Pulmonary artery endothelial cell (primary cell): ENCODE data around the gene ZNF566. TPM values are rescaled to one million over a fixed set of nuclear protein-coding genes. Genes with fewer than 3 reads are reported as not detected.

ENCODE experiments used
- DNase-seq: peaks from one replicate; pipeline ENCODE4 v3.0.0-alpha.2; 2011; ENCODE audit warnings: low read depth, low spot score
- total RNA-seq: library from RNA; depleted of rRNA; stranded (reverse); fragments of >200 nt; gene quantifications from 2 replicates; pipeline ENCODE4 v1.2.3, GENCODE V29; 2014

ZNF566 gene
- total RNA-seq, 1 donor from 2014 or later, result 6.1 TPM

GRCh38 chr19:36449059-36449670 lies 40.2 kb downstream of the ZNF566 start:
- DNase-seq, result no peak

GRCh38 chr19:36441339-36441738 lies 48.0 kb downstream of the ZNF566 start:
- DNase-seq, result no peak

- no peak for DNase-seq
Observed at GRCh38 chr19:36436531-36436930, 52.8 kb downstream of the ZNF566 start.

- DNase-seq, result no peak
Observed at GRCh38 chr19:36423925-36424324, 65.4 kb downstream of the ZNF566 start.

- DNase-seq, result no peak
Observed at GRCh38 chr19:36421749-36422481, 67.4 kb downstream of the ZNF566 start.

GRCh38 chr19:36420961-36421748 lies 68.2 kb downstream of the ZNF566 start:
- no peak for DNase-seq

- peak; percentile 44 for DNase-seq
Observed at GRCh38 chr19:36418287-36419001, 70.9 kb downstream of the ZNF566 start, which contains the start of gene ZFP82. Gene ZFP82 (minus strand): TSS chr19:36418644. CDS start chr19:36409789, 8,855 bp downstream.

GRCh38 chr19:36417752-36418286 lies 71.5 kb downstream of the ZNF566 start:
- no peak for DNase-seq

- no peak for DNase-seq
Observed at GRCh38 chr19:36409841-36410240, 79.5 kb downstream of the ZNF566 start.

- no peak for DNase-seq
Observed at GRCh38 chr19:36408101-36408500, 81.3 kb downstream of the ZNF566 start.

- no peak for DNase-seq
Observed at GRCh38 chr19:36404498-36404897, 84.9 kb downstream of the ZNF566 start.

- DNase-seq, result no peak
Observed at GRCh38 chr19:36401475-36401874, 87.9 kb downstream of the ZNF566 start.

- DNase-seq, result no peak
Observed at GRCh38 chr19:36398571-36398970, 90.8 kb downstream of the ZNF566 start.

Other genes starting within 250 kb of the ZNF566 start
- gene ZFP14, start 110.4 kb downstream of the ZNF566 start, total RNA-seq, result 2.2 and 4.9 TPM in 2 replicates
- 3.6 and 5.0 TPM in 2 replicates for gene ZFP82, start 70.9 kb downstream of the ZNF566 start, total RNA-seq
- 8.2 and 13.9 TPM in 2 replicates for gene ZNF260, start 38.7 kb upstream of the ZNF566 start, total RNA-seq
- 6.7 and 8.7 TPM in 2 replicates for gene ZNF529, start 83.7 kb upstream of the ZNF566 start, total RNA-seq
- 6.5 and 9.1 TPM in 2 replicates for gene ZNF382, start 115.8 kb upstream of the ZNF566 start, total RNA-seq
- gene ZNF461, start 177.3 kb upstream of the ZNF566 start, total RNA-seq, result 6.7 and 11.2 TPM in 2 replicates
- gene ZNF567, start 198.1 kb upstream of the ZNF566 start, total RNA-seq, result 4.2 and 5.3 TPM in 2 replicates